ENCODE data around the gene RNF128. TPM values are rescaled to one million over a fixed set of nuclear protein-coding genes. Genes with fewer than 3 reads are reported as not detected.

Gene RNF128
- total and polyA plus RNA-seq, 12 donors = 0.01 to 0.57 (median 0.26) TPM; not detected in 3

DNA sequence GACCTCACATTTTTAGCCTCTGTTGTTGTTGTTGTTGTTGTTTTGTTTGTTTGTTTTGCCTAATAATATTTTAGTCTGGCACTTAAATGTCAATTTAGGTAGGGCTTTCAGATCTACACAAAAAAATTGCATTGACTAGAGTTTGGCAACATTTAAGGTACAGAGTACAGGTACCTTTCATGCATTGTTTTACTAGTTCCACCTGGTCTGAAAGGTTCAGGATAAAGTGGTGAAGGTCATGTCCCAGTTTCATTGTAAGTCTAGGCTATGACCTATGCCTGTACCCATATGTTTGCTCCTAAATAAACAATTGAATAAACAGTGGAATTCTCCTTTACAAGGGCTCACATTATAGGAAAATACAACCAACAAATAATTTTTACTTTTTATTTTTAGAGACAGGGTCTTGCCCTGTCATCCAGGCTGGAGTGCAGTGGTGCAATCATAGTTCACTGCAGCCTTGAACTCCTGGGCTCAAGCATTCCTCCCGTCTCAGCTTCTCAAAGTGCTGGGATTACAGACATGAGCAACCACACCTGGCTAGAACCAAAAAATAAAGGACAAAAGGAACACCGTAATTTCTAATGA is 13.8 kb downstream of the RNF128 start:
- WGBS, 2 donors = 71 to 73% methylated on average over 2 of the region's 2 CpGs
- no peak for ATAC-seq
- intact Hi-C loops (cut with DNase I) = no loop called here
- Histone ChIP-seq H3K4me1 (no peaks in the 10 kb centered on the region), H3K4me3 (no peak overlapping the region), H3K27ac (no peak overlapping the region), H3K27me3 (peaks cover 0 to 56% (median 0%) of the 10 kb centered on the region in 7 donors), H3K36me3 (no peaks in the 10 kb centered on the region), H3K9me3 (no peaks in the 10 kb centered on the region)
- TF ChIP-seq, protein P1, sequence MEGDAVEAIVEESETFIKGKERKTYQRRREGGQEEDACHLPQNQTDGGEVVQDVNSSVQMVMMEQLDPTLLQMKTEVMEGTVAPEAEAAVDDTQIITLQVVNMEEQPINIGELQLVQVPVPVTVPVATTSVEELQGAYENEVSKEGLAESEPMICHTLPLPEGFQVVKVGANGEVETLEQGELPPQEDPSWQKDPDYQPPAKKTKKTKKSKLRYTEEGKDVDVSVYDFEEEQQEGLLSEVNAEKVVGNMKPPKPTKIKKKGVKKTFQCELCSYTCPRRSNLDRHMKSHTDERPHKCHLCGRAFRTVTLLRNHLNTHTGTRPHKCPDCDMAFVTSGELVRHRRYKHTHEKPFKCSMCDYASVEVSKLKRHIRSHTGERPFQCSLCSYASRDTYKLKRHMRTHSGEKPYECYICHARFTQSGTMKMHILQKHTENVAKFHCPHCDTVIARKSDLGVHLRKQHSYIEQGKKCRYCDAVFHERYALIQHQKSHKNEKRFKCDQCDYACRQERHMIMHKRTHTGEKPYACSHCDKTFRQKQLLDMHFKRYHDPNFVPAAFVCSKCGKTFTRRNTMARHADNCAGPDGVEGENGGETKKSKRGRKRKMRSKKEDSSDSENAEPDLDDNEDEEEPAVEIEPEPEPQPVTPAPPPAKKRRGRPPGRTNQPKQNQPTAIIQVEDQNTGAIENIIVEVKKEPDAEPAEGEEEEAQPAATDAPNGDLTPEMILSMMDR (IDR thresholded peaks at IDR 0.05) = no peak
- no peak for DNase-seq

DNA sequence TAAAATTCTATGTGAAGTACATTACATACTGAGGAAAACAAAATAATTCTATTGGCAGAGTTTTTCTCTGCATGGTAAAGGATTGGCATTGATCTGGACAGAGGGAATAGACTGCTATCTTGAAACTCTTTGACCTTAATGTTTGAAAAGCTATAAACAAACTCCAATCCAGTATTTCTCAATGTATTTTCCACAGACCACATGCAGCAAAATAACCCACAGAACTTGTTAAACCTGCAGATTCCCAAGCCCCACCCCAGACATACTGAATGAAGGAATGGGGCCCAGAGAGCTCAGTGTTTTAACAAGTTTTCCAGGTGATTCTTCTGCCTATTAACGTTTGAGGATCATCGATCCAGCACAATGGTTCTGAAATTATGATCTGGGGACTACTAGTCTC is 15.7 kb downstream of the RNF128 start:
- intact Hi-C loops (cut with DNase I) = no loop called here
- no peak for ATAC-seq
- H3K4me1 ChIP-seq = no peaks in the 10 kb centered on the region
- no peaks in the 10 kb centered on the region for H3K9me3 ChIP-seq
- TF ChIP-seq, protein P1 (IDR thresholded peaks at IDR 0.05) = no peak
- 78 to 83% methylated on average over 2 of the region's 2 CpGs for WGBS, 2 donors
- peaks cover 0 to 51% (median 0%) of the 10 kb centered on the region in 7 donors for H3K27me3 ChIP-seq
- no peaks in the 10 kb centered on the region for H3K36me3 ChIP-seq
- H3K4me3 ChIP-seq = no peak overlapping the region
- no peak for DNase-seq
- no peak overlapping the region for H3K27ac ChIP-seq

DNA sequence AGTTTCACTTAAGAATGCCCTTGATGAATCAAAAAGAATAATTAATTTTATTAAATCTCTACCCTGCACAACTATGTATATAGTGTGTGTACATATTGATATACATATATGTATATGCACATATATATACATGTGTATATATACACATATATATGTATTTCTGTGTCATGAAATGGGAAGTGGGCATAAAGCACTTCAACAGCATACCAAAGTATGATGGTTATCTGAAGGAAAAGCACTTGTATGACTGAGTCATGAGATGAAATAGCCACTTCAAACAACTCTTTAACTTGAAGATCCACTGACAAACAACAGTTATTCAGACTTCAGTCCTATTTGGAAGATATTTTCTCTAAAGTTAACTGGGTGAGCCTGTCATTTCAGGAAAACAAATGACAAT is 16.3 kb downstream of the RNF128 start:
- no peaks in the 10 kb centered on the region for H3K4me1 ChIP-seq
- intact Hi-C loops (cut with DNase I) = no loop called here
- no peak for DNase-seq
- peaks cover 0 to 47% (median 0%) of the 10 kb centered on the region in 7 donors for H3K27me3 ChIP-seq
- H3K27ac ChIP-seq = no peak overlapping the region
- H3K4me3 ChIP-seq = no peak overlapping the region
- no peak for ATAC-seq
- H3K9me3 ChIP-seq = no peaks in the 10 kb centered on the region
- no peaks in the 10 kb centered on the region for H3K36me3 ChIP-seq
- TF ChIP-seq, protein P1 (IDR thresholded peaks at IDR 0.05) = no peak

DNA sequence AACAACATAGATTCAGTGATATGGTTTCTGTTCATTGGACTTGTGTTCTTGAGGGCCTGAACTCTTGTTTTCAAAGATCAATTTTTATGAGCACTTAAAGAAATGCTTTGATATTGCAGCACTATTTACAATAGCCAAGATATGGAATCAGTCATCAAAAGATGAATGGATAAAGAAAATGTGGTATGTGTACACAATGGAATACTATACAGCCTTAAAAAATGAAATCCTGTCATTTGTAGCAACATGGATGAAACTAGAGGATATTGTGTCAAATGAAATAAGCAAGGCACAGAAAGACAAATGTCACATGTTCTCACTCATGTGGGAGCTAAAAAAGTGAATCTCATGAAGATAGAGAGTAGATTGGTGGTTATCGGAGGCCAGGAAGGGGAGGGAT is 21.9 kb downstream of the RNF128 start:
- intact Hi-C loops (cut with DNase I) = loop anchor here in 1 of 10 donors (5.0 kb wide), 1 partner anchor 1741 kb away; no protein-coding TSS in a partner anchor
- DNase-seq (no peak), ATAC-seq (no peak)
- TF ChIP-seq, protein P1 (IDR thresholded peaks at IDR 0.05) = no peak
- Histone ChIP-seq H3K27ac (no peak overlapping the region), H3K27me3 (peaks cover 0 to 36% (median 0%) of the 10 kb centered on the region in 7 donors), H3K4me1 (no peaks in the 10 kb centered on the region), H3K4me3 (no peak overlapping the region), H3K36me3 (no peaks in the 10 kb centered on the region), H3K9me3 (peaks cover 0 to 10% (median 0%) of the 10 kb centered on the region in 11 donors)
- 94 to 100% methylated on average over 1 of the region's 1 CpG for WGBS, 2 donors

Measured in heart right ventricle (tissue), 16 donors.